Suprapubic skin (tissue), 4 donors: ENCODE data around the gene ARGFX. TPM values are rescaled to one million over a fixed set of nuclear protein-coding genes. Genes with fewer than 3 reads are reported as not detected.

Source experiments
- DNase-seq, 2 donors: peaks; one replicate each; pipeline ENCODE4 v3.0.0-alpha.2; 2019; ENCODE audit warnings: low spot score in 2 of 2
- H3K27ac ChIP-seq: fragments of 200-600 bp; sonication (generic); one replicate; pipeline ENCODE4 v1.5.1; 2019
- H3K27me3 ChIP-seq: fragments of 200-600 bp; sonication (generic); one replicate; pipeline ENCODE4 v1.5.1; 2019
- H3K36me3 ChIP-seq: fragments of 200-600 bp; sonication (generic); one replicate; pipeline ENCODE4 v1.5.1; 2019
- H3K4me1 ChIP-seq: fragments of 200-600 bp; sonication (generic); one replicate; pipeline ENCODE4 v1.5.1; 2019
- H3K4me3 ChIP-seq: fragments of 200-600 bp; sonication (generic); one replicate; pipeline ENCODE4 v1.5.1; 2019; ENCODE audit warnings: mild to moderate bottlenecking
- H3K9me3 ChIP-seq: fragments of 200-600 bp; sonication (generic); one replicate; pipeline ENCODE4 v1.5.1; 2019
- CTCF ChIP-seq, 2 donors: fragments of 200-600 bp in 1 of 2; fragments of 450-650 bp in 1 of 2; sonication (generic) in 1 of 2; IDR thresholded peaks; one replicate each; pipeline ENCODE4 v1.5.1; 2016 to 2019; ENCODE audit warnings: antibody characterized with exemption in 2 of 2, mild to moderate bottlenecking in 1 of 2, moderate library complexity in 1 of 2
- EP300 ChIP-seq: sonication (generic); formaldehyde crosslinking; IDR thresholded peaks from one replicate; pipeline ENCODE4 v1.6.1; 2017; ENCODE audit warnings: antibody characterized with exemption
- POLR2A ChIP-seq, 2 donors: fragments of 450-650 bp; IDR thresholded peaks; one replicate each; pipeline ENCODE4 v1.6.1; 2017; ENCODE audit warnings: antibody characterized with exemption in 2 of 2, mild to moderate bottlenecking in 2 of 2, moderate library complexity in 2 of 2
- POLR2AphosphoS5 ChIP-seq, 3 donors: sonication (generic); formaldehyde crosslinking; IDR thresholded peaks; one replicate each; pipeline ENCODE4 v1.6.1; 2017; ENCODE audit warnings: antibody characterized with exemption in 3 of 3
- WGBS: methylation state at CpG from one replicate; pipeline ENCODE4 v1.1.5; 2018; 5-methylcytosine and 5-hydroxymethylcytosine counted together
- total RNA-seq, 4 donors: library from RNA; depleted of rRNA; stranded (reverse); fragments of >200 nt; gene quantifications; one replicate each; pipeline ENCODE4 v1.1.0, GENCODE V29; 2016

Gene ARGFX
- not detected for total RNA-seq

DNA sequence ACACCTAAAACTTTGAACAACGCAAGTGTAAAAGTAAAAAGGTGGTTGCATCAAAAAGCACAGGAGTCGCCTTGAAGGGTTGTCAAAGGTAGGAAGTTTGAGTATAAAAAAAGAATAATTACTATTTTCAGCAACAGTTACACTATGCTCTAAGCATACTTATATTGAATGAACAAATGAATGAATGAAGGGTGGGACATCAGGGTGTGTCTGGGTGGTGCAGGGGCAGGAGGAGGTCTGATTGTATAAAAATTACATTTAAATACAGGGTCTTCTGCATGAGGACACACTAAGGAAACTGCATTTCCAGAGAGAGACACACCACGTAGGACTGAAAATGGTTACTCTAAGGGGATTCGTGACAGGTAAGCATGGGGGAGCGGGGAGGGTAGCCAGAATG, at the start of gene ARGFX:
Gene ARGFX (plus strand): TSS at position 301 of the 400 bp plus-strand sequence. CDS start 2,765 bp downstream, outside the sequence.
- TF ChIP-seq EP300 (no peak), POLR2AphosphoS5 (IDR thresholded peaks at IDR 0.05) (no peak), CTCF (IDR thresholded peaks at IDR 0.05) (no peak), POLR2A (IDR thresholded peaks at IDR 0.05) (no peak)
- WGBS, result 94% methylated on average over 5 of the region's 5 CpGs
- no peaks in the 10 kb centered on the region for H3K4me1 ChIP-seq
- H3K27me3 ChIP-seq, result no peaks in the 10 kb centered on the region
- no peaks in the 10 kb centered on the region for H3K9me3 ChIP-seq
- H3K27ac ChIP-seq, result no peak within 1 kb of the TSS
- no peak within 1 kb of the TSS for H3K4me3 ChIP-seq
- no peaks in the 10 kb centered on the region for H3K36me3 ChIP-seq
- no peak for DNase-seq

DNA sequence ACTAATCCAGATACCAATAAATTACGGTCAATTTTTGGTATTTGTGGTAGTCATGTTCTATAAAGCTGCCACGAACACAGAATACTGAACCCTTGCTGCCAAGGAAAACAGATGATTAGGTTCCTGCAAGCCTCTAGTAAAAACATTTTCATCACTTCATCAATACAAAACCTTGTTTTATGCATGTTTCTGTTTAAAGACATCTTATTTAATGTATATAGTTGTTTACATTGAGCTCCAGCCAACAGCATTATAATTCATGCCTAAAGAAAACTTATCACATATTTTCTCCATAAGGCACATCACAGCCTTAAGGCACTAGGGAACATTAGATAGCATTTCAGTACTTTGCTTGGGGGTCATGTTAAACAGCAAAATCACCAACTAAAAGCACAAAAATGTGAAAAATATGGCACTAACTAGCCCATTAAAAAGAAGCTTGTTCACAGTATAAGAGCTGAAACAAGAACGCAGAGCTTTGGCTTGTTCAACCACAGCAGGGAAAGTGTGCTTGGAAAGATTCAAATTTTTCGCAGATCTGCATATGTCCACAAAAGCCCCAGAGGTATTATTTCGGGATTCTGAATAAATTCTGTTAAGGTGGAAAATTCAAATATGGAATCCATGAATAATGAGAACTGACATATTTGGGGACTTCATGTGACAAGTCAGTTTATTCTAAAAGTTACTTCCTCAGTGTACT, 49.6 kb upstream of the ARGFX start:
- Histone ChIP-seq H3K9me3 (no peaks in the 10 kb centered on the region), H3K27me3 (no peaks in the 10 kb centered on the region), H3K4me1 (no peaks in the 10 kb centered on the region), H3K36me3 (no peaks in the 10 kb centered on the region), H3K27ac (no peak overlapping the region), H3K4me3 (no peak overlapping the region)
- no peak for TF ChIP-seq EP300
- TF ChIP-seq POLR2AphosphoS5 (IDR thresholded peaks at IDR 0.05), result no peak
- TF ChIP-seq CTCF (IDR thresholded peaks at IDR 0.05), result no peak
- TF ChIP-seq POLR2A (IDR thresholded peaks at IDR 0.05), result no peak
- DNase-seq, result no peak
- 91% methylated on average over 5 of the region's 5 CpGs for WGBS

- Histone ChIP-seq H3K27ac (no peak overlapping the region), H3K27me3 (no peaks in the 10 kb centered on the region), H3K9me3 (no peaks in the 10 kb centered on the region), H3K4me1 (no peaks in the 10 kb centered on the region), H3K4me3 (no peak overlapping the region), H3K36me3 (no peaks in the 10 kb centered on the region)
- WGBS, result 96% methylated on average over 3 of the region's 3 CpGs
- DNase-seq, result no peak
- TF ChIP-seq POLR2A (IDR thresholded peaks at IDR 0.05), result no peak
- TF ChIP-seq POLR2AphosphoS5 (IDR thresholded peaks at IDR 0.05), result no peak
- no peak for TF ChIP-seq CTCF (IDR thresholded peaks at IDR 0.05)
- no peak for TF ChIP-seq EP300
Observed at GRCh38 chr3:121520510-121520909, 47.2 kb upstream of the ARGFX start.

DNA sequence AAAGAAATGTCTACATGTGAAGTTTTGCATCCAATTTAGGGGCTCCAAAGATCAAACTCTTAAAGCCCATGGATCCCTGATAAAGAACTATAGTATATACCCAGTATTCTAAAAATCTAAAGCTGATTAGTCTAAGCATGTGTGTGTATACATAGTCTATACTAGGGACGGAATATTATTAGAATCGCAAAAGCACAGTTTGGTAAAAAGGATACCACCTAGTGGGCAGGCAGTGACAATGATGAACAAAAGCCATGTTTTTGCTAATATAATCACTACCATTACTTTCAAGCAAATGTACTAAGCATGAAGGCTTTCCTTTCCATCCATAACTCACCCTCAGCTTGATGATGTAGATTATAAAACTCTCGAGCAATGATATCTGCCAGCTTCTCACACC, 38.4 kb upstream of the ARGFX start:
- Histone ChIP-seq H3K4me1 (no peaks in the 10 kb centered on the region), H3K36me3 (no peaks in the 10 kb centered on the region)

GRCh38 chr3:121531269-121531668, 36.5 kb upstream of the ARGFX start:
- Histone ChIP-seq H3K27me3 (no peaks in the 10 kb centered on the region), H3K27ac (no peak overlapping the region), H3K4me1 (no peaks in the 10 kb centered on the region), H3K36me3 (no peaks in the 10 kb centered on the region), H3K4me3 (no peak overlapping the region), H3K9me3 (no peaks in the 10 kb centered on the region)
- TF ChIP-seq EP300 (no peak), POLR2A (IDR thresholded peaks at IDR 0.05) (no peak), POLR2AphosphoS5 (IDR thresholded peaks at IDR 0.05) (no peak), CTCF (IDR thresholded peaks at IDR 0.05) (no peak)
- DNase-seq, result no peak

More for the DNA sequence above, 38.4 kb upstream of the ARGFX start:
- 81% methylated on average over 3 of the region's 3 CpGs for WGBS
- Histone ChIP-seq H3K9me3 (no peaks in the 10 kb centered on the region), H3K27ac (no peak overlapping the region), H3K27me3 (no peaks in the 10 kb centered on the region), H3K4me3 (no peak overlapping the region)
- no peak for TF ChIP-seq EP300
- no peak for TF ChIP-seq POLR2A (IDR thresholded peaks at IDR 0.05)
- TF ChIP-seq POLR2AphosphoS5 (IDR thresholded peaks at IDR 0.05), result no peak
- TF ChIP-seq CTCF (IDR thresholded peaks at IDR 0.05), result no peak
- no peak for DNase-seq
